Neutrophil (primary cell): ENCODE results near the gene HSF5.
"Not testable (repeated sequence)": the region's sequence is repeated elsewhere in the genome, so short reads cannot be mapped to it uniquely, and the experiment has no call there.

Source experiments
- H3K27ac ChIP-seq: fragments of 200-600 bp; sonication (generic); 2 replicates; pipeline ENCODE4 v1.5.1; 2016; ENCODE audit warnings: mild to moderate bottlenecking, moderate library complexity
- H3K27me3 ChIP-seq: fragments of 200-600 bp; sonication (generic); 2 replicates; pipeline ENCODE4 v1.6.0; 2016; ENCODE audit warnings: mild to moderate bottlenecking
- H3K36me3 ChIP-seq: fragments of 200-600 bp; sonication (generic); 2 replicates; pipeline ENCODE4 v1.5.1; 2017
- H3K4me1 ChIP-seq, 2 experiments: fragments of 200-600 bp in 1 of 2; sonication (generic) in 1 of 2; 1 replicate in 1 of 2; 2 replicates in 1 of 2; pipeline versions ENCODE4 v1.5.1 to v1.6.1; 2013 to 2016; ENCODE audit warnings: low read depth in 1 of 2, low read length in 1 of 2, mild to moderate bottlenecking in 1 of 2, moderate library complexity in 1 of 2; ENCODE audit not compliant: control insufficient read depth in 1 of 2, insufficient read depth in 1 of 2
- H3K4me3 ChIP-seq, 2 experiments: fragments of 200-600 bp in 1 of 2; sonication (generic) in 1 of 2; 1 replicate in 1 of 2; 2 replicates in 1 of 2; pipeline ENCODE4 v1.5.1; 2013 to 2016; ENCODE audit warnings: low read depth in 1 of 2, low read length in 1 of 2, mild to moderate bottlenecking in 1 of 2, moderate library complexity in 1 of 2
- H3K9me3 ChIP-seq: fragments of 200-600 bp; sonication (generic); 2 replicates; pipeline ENCODE4 v1.5.1; 2016
- CTCF ChIP-seq: fragments of 200-600 bp; sonication (generic); IDR thresholded peaks from 2 replicates; pipeline ENCODE4 v1.5.1; 2016; ENCODE audit warnings: antibody characterized with exemption

HSF5 gene

GRCh38 chr17:58488428-58488890 lies 251 bp upstream of the HSF5 start:
- no peak overlapping the region for H3K4me3 ChIP-seq
- peaks cover 4 to 14% of the 10 kb centered on the region in 2 experiments for H3K4me1 ChIP-seq
- TF ChIP-seq CTCF, result no peak
- no peak overlapping the region for H3K27ac ChIP-seq
- H3K9me3 ChIP-seq, result no peaks in the 10 kb centered on the region
- H3K27me3 ChIP-seq, result no peaks in the 10 kb centered on the region
- H3K36me3 ChIP-seq, result peaks cover 51% of the 10 kb centered on the region

- H3K27me3 ChIP-seq, result no peaks in the 10 kb centered on the region
- no peak overlapping the region for H3K4me3 ChIP-seq
- H3K36me3 ChIP-seq, result peaks cover 12% of the 10 kb centered on the region
- peaks cover 4 to 16% of the 10 kb centered on the region in 2 experiments for H3K4me1 ChIP-seq
- TF ChIP-seq CTCF, result no peak
- H3K9me3 ChIP-seq, result no peaks in the 10 kb centered on the region
- no peak overlapping the region for H3K27ac ChIP-seq
These were observed 3.6 kb downstream of the HSF5 start for GRCh38 chr17:58484600-58484999.

GRCh38 chr17:58481798-58482197 lies 6.4 kb downstream of the HSF5 start:
- H3K27ac ChIP-seq, H3K4me1 ChIP-seq, H3K27me3 ChIP-seq, H3K4me3 ChIP-seq, H3K36me3 ChIP-seq, H3K9me3 ChIP-seq: not testable (repeated sequence)

GRCh38 chr17:58480090-58480489 lies 8.1 kb downstream of the HSF5 start:
- Histone ChIP-seq H3K27ac (no peak overlapping the region), H3K9me3 (no peaks in the 10 kb centered on the region), H3K27me3 (no peaks in the 10 kb centered on the region), H3K4me1 (peaks cover 7 to 9% of the 10 kb centered on the region in 2 experiments), H3K36me3 (no peaks in the 10 kb centered on the region), H3K4me3 (no peak overlapping the region)
- no peak for TF ChIP-seq CTCF

- no peak overlapping the region for H3K27ac ChIP-seq
- H3K27me3 ChIP-seq, result no peaks in the 10 kb centered on the region
- TF ChIP-seq CTCF, result no peak
- peaks cover 7 to 9% of the 10 kb centered on the region in 2 experiments for H3K4me1 ChIP-seq
- no peaks in the 10 kb centered on the region for H3K9me3 ChIP-seq
- no peak overlapping the region for H3K4me3 ChIP-seq
- no peaks in the 10 kb centered on the region for H3K36me3 ChIP-seq
These were observed 11.4 kb downstream of the HSF5 start for GRCh38 chr17:58476812-58477211.

- no peaks in the 10 kb centered on the region for H3K9me3 ChIP-seq
- H3K27ac ChIP-seq, result no peak overlapping the region
- no peak for TF ChIP-seq CTCF
- H3K27me3 ChIP-seq, result no peaks in the 10 kb centered on the region
- no peaks in the 10 kb centered on the region for H3K36me3 ChIP-seq
- H3K4me3 ChIP-seq, result no peak overlapping the region
- H3K4me1 ChIP-seq, result peaks cover 7 to 9% of the 10 kb centered on the region in 2 experiments
These were observed 12.2 kb downstream of the HSF5 start for GRCh38 chr17:58475985-58476384.
